Measurements from ENCODE around the gene PPP2R1A. TPM values are rescaled to one million over a fixed set of nuclear protein-coding genes. Genes with fewer than 3 reads are reported as not detected.

The PPP2R1A gene
- total RNA-seq, 1 donor, result 151 TPM

DNA sequence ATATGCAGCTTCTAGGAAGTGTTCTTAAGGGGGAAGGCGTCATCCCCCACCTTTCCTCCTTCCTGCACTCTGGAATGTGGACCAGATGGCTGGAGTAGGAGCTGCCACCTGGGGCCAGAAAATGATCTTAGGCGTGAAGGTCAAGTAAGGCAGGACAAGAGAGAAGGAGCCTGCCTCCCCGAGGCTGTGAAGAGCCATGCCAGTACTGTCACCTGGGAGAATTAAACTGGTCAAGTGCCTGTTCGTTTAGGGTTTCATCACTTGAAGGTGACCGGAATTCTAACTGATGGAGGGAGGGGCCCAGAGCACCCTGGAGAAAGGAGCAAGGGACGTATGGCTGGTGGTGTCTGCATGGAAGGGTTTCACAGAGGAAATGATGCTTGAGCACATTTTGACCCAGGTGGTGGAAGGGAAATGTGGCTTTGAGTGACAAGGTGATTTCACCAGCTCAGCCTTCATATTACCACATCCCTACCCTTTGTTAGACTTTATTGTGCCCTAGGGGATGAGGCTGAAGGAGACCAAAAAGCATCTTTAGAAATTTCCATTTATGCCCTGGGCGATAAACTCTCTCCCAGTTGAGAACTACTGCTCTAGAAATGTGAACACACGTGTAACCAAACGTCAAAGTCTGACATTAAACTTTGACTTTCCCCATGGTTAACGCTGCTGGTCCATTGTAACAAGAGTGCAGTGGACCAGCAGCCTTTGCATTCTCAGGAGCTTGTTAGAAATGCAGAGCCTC, 37.5 kb downstream of the PPP2R1A start:
- H3K9me3 ChIP-seq (ENCODE audit: low read depth, low read length), result no peaks in the 10 kb centered on the region
- no peak overlapping the region for H3K27ac ChIP-seq (ENCODE audit: low read depth, low read length)
- H3K4me3 ChIP-seq (ENCODE audit: insufficient read depth, low read length), result no peak overlapping the region
- H2AFZ ChIP-seq (ENCODE audit: low read length), result no peak overlapping the region
- no peak for DNase-seq (ENCODE audit: insufficient read length, low spot score, missing footprints)
- H4K20me1 ChIP-seq (ENCODE audit: insufficient read depth, low read length), result peaks cover 3% of the 10 kb centered on the region
- no peaks in the 10 kb centered on the region for H3K4me1 ChIP-seq (ENCODE audit: insufficient read depth, low read length)
- H3K79me2 ChIP-seq (ENCODE audit: insufficient read depth, low read length), result no peaks in the 10 kb centered on the region
- no peak overlapping the region for H3K4me2 ChIP-seq (ENCODE audit: insufficient read depth, low read length)
- H3K27me3 ChIP-seq (ENCODE audit: insufficient read depth, low read length), result no peaks in the 10 kb centered on the region
- TF ChIP-seq, protein P1, sequence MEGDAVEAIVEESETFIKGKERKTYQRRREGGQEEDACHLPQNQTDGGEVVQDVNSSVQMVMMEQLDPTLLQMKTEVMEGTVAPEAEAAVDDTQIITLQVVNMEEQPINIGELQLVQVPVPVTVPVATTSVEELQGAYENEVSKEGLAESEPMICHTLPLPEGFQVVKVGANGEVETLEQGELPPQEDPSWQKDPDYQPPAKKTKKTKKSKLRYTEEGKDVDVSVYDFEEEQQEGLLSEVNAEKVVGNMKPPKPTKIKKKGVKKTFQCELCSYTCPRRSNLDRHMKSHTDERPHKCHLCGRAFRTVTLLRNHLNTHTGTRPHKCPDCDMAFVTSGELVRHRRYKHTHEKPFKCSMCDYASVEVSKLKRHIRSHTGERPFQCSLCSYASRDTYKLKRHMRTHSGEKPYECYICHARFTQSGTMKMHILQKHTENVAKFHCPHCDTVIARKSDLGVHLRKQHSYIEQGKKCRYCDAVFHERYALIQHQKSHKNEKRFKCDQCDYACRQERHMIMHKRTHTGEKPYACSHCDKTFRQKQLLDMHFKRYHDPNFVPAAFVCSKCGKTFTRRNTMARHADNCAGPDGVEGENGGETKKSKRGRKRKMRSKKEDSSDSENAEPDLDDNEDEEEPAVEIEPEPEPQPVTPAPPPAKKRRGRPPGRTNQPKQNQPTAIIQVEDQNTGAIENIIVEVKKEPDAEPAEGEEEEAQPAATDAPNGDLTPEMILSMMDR (IDR thresholded peaks at IDR 0.05; ENCODE audit: extremely low read depth, low read depth, low read length), result no peak
- H3K36me3 ChIP-seq (ENCODE audit: insufficient read depth, low read length), result peaks cover 66% of the 10 kb centered on the region

DNA sequence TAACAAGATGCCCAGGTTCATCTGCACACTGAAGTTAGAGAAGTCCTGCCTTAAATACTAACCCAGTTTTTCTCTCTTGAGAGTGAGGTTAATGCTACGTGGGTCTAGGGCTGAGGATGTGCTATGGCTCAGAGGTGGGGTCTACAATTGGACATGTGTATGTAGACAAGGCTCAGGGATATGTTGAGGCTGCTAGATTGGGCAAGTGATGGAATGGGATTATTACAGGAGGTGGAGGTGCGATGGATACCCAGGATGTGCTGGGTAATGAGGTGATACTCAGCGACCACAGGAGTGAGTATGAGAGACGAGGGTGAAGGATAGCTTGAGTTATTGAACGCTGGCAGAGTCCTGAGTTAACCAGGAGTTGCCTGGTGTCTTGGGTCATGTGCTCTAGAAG, 38.1 kb downstream of the PPP2R1A start:
- H3K4me2 ChIP-seq (ENCODE audit: insufficient read depth, low read length), result no peak overlapping the region
- TF ChIP-seq, protein P1 (IDR thresholded peaks at IDR 0.05; ENCODE audit: extremely low read depth, low read depth, low read length), result no peak
- H3K36me3 ChIP-seq (ENCODE audit: insufficient read depth, low read length), result peaks cover 59% of the 10 kb centered on the region
- no peak overlapping the region for H2AFZ ChIP-seq (ENCODE audit: low read length)
- no peaks in the 10 kb centered on the region for H3K79me2 ChIP-seq (ENCODE audit: insufficient read depth, low read length)
- H3K27me3 ChIP-seq (ENCODE audit: insufficient read depth, low read length), result no peaks in the 10 kb centered on the region
- H3K4me3 ChIP-seq (ENCODE audit: insufficient read depth, low read length), result no peak overlapping the region
- DNase-seq (ENCODE audit: insufficient read length, low spot score, missing footprints), result no peak
- no peaks in the 10 kb centered on the region for H3K4me1 ChIP-seq (ENCODE audit: insufficient read depth, low read length)
- H3K9me3 ChIP-seq (ENCODE audit: low read depth, low read length), result no peaks in the 10 kb centered on the region
- peaks cover 3% of the 10 kb centered on the region for H4K20me1 ChIP-seq (ENCODE audit: insufficient read depth, low read length)
- H3K27ac ChIP-seq (ENCODE audit: low read depth, low read length), result no peak overlapping the region

DNA sequence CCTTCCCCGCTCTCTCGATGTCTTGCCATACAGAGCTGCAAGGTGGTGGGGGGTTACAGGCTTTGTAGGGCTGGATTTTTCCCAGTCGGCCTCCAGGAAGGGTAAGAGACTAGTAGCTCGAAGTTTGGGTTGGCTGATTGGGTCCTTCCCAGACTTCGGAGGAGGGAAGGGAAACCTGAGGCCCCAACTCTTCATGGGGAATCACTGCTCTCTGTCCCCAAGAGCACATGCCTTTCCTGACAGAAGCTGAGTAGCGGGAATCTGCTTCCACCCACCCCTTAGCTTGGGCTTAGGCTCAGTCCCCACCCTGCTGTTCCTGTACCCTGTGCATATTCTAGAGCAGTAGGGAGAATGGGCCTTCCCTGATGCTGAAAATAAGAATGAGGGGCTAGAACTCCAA, 39.7 kb downstream of the PPP2R1A start:
- Histone ChIP-seq H2AFZ (ENCODE audit: low read length) (no peak overlapping the region), H3K4me3 (ENCODE audit: insufficient read depth, low read length) (no peak overlapping the region), H3K4me2 (ENCODE audit: insufficient read depth, low read length) (no peak overlapping the region), H3K36me3 (ENCODE audit: insufficient read depth, low read length) (peaks cover 44% of the 10 kb centered on the region), H3K79me2 (ENCODE audit: insufficient read depth, low read length) (no peaks in the 10 kb centered on the region), H3K4me1 (ENCODE audit: insufficient read depth, low read length) (no peaks in the 10 kb centered on the region), H3K27ac (ENCODE audit: low read depth, low read length) (no peak overlapping the region), H4K20me1 (ENCODE audit: insufficient read depth, low read length) (peaks cover 3% of the 10 kb centered on the region), H3K9me3 (ENCODE audit: low read depth, low read length) (no peaks in the 10 kb centered on the region), H3K27me3 (ENCODE audit: insufficient read depth, low read length) (no peaks in the 10 kb centered on the region)
- DNase-seq (ENCODE audit: insufficient read length, low spot score, missing footprints), result no peak
- TF ChIP-seq, protein P1 (IDR thresholded peaks at IDR 0.05; ENCODE audit: extremely low read depth, low read depth, low read length), result no peak

DNA sequence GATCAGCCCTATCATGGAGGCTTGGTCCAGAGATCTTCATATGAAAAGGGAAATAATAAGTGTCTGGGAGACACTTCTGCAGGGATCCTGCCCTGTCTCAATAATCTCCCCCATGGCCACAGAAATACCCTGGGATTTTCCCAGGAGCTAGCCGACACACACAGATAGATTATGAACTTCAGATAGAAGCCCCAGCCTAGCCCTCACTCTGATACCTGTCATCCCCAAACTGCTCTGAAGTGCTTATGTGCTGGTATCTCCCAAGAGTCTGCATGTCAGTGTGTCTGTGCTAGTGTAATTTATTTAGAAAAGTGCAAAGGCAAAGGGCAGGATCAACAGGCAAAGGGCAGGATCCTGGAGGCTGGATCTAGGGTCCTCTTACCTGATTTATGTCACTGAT, 40.8 kb downstream of the PPP2R1A start:
- peaks cover 37% of the 10 kb centered on the region for H3K36me3 ChIP-seq (ENCODE audit: insufficient read depth, low read length)
- TF ChIP-seq, protein P1 (IDR thresholded peaks at IDR 0.05; ENCODE audit: extremely low read depth, low read depth, low read length), result no peak
- H3K4me3 ChIP-seq (ENCODE audit: insufficient read depth, low read length), result no peak overlapping the region
- no peaks in the 10 kb centered on the region for H3K27me3 ChIP-seq (ENCODE audit: insufficient read depth, low read length)
- no peaks in the 10 kb centered on the region for H3K79me2 ChIP-seq (ENCODE audit: insufficient read depth, low read length)
- H3K9me3 ChIP-seq (ENCODE audit: low read depth, low read length), result no peaks in the 10 kb centered on the region
- no peaks in the 10 kb centered on the region for H3K4me1 ChIP-seq (ENCODE audit: insufficient read depth, low read length)
- no peak overlapping the region for H3K27ac ChIP-seq (ENCODE audit: low read depth, low read length)
- no peak overlapping the region for H2AFZ ChIP-seq (ENCODE audit: low read length)
- H3K4me2 ChIP-seq (ENCODE audit: insufficient read depth, low read length), result no peak overlapping the region
- peaks cover 1% of the 10 kb centered on the region for H4K20me1 ChIP-seq (ENCODE audit: insufficient read depth, low read length)
- no peak for DNase-seq (ENCODE audit: insufficient read length, low spot score, missing footprints)

All from osteoblast (primary cell).